Measurements from ENCODE around the gene TMEM187. TPM values are rescaled to one million over a fixed set of nuclear protein-coding genes. Genes with fewer than 3 reads are reported as not detected.

The TMEM187 gene
- total and polyA plus RNA-seq, 2 of the 4 experiments (the other 2 are of a cell fraction) = 3.4 to 6.2 TPM

DNA sequence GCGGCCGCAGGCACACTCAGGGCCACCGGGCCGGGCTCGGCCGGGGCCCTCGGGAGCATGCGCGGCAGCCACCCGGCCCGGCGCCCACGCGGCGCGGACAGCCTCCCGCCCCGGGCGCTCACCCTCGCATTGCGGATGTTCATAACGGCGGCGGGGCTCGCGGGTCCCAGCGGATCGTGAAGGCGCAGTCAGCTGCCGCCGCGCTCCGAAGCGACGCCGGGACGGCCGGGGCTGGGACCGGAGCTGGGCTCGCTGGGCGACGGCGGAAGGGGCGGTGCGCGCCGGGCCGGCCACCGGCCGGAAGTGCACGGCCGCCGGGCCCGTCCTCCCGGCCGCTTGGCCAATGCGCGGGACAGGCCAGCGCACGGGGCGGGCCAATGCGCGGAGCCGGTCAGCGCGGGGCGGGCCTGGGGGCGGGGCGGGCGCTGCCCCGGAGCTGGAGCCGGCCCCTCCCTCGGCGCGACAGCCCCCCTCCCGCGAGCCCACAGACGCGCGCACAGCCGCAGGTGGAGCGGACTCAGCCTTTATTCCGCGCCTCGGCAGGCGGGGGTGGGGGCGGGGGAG, 37.7 kb upstream of the TMEM187 start, which contains the start of gene NAA10:
Gene NAA10, minus strand, starts transcription at position 276 of the 564 bp plus-strand sequence. Its CDS starts 133 bp downstream, at position 143.
- ChIA-PET CTCF (interaction anchor here (1.2 kb wide), 1 partner anchor 12 kb away, joined by 7 read pairs; no protein-coding TSS in a partner anchor), POLR2A (ENCODE audit: unreplicated experiment) (no interaction called here)
- peak within 1 kb of the TSS in 1 of 2 experiments; percentile 24; a peak in 2 of 4 replicates for H4K8ac ChIP-seq (ENCODE audit: low read depth in 2 of 2, low read length in 2 of 2)
- peak within 1 kb of the TSS; percentile 82 for H2AK5ac ChIP-seq (ENCODE audit: low read depth, low read length)
- H3K14ac ChIP-seq (replicated peaks; ENCODE audit: low read depth, low read length) = peak within 1 kb of the TSS; percentile 87
- H3K36me3 ChIP-seq (ENCODE audit: control insufficient read depth, insufficient read depth, low read length) = peaks cover 21% of the 10 kb centered on the region
- H2BK15ac ChIP-seq (ENCODE audit: low read depth, low read length) = no peak within 1 kb of the TSS
- peaks cover 2% of the 10 kb centered on the region; the same call in 1 of the 2 replicates for H3K4me1 ChIP-seq (ENCODE audit: control insufficient read depth, insufficient read depth, low read length)
- BruUV-seq (replicated peaks) = no TSS peak
- 0 out of 2 replicates have a peak within 1 kb of the TSS, but pooled peaks have one; percentile 41 for H3K56ac ChIP-seq (ENCODE audit: extremely low read depth, insufficient read depth, low read length)
- 45% methylated on average over 20 of the region's 87 CpGs; no CpG with 5 or more reads in 1 of the 2 experiments for WGBS, 2 experiments (ENCODE audit: extremely low coverage in 2 of 2, insufficient read length in 1 of 2)
- TF ChIP-seq, protein P1, sequence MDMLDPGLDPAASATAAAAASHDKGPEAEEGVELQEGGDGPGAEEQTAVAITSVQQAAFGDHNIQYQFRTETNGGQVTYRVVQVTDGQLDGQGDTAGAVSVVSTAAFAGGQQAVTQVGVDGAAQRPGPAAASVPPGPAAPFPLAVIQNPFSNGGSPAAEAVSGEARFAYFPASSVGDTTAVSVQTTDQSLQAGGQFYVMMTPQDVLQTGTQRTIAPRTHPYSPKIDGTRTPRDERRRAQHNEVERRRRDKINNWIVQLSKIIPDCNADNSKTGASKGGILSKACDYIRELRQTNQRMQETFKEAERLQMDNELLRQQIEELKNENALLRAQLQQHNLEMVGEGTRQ (IDR thresholded peaks at IDR 0.05; ENCODE audit: low read depth, low read length) = no peak
- TF ChIP-seq, protein P2, sequence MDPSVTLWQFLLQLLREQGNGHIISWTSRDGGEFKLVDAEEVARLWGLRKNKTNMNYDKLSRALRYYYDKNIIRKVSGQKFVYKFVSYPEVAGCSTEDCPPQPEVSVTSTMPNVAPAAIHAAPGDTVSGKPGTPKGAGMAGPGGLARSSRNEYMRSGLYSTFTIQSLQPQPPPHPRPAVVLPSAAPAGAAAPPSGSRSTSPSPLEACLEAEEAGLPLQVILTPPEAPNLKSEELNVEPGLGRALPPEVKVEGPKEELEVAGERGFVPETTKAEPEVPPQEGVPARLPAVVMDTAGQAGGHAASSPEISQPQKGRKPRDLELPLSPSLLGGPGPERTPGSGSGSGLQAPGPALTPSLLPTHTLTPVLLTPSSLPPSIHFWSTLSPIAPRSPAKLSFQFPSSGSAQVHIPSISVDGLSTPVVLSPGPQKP (IDR thresholded peaks at IDR 0.05; ENCODE audit: borderline replicate concordance, low read depth, low read length) = no peak
- no peak for TF ChIP-seq FOS (IDR thresholded peaks at IDR 0.05; ENCODE audit: low read depth, low read length)
- TF ChIP-seq SMC3 (IDR thresholded peaks at IDR 0.05; ENCODE audit: low read depth, low read length) = no peak
- no peak for TF ChIP-seq CHD1 (IDR thresholded peaks at IDR 0.05; ENCODE audit: low read depth, low read length)
- no peak for TF ChIP-seq MAZ (IDR thresholded peaks at IDR 0.05; ENCODE audit: borderline replicate concordance, low read depth, low read length)
- TF ChIP-seq, protein P3, sequence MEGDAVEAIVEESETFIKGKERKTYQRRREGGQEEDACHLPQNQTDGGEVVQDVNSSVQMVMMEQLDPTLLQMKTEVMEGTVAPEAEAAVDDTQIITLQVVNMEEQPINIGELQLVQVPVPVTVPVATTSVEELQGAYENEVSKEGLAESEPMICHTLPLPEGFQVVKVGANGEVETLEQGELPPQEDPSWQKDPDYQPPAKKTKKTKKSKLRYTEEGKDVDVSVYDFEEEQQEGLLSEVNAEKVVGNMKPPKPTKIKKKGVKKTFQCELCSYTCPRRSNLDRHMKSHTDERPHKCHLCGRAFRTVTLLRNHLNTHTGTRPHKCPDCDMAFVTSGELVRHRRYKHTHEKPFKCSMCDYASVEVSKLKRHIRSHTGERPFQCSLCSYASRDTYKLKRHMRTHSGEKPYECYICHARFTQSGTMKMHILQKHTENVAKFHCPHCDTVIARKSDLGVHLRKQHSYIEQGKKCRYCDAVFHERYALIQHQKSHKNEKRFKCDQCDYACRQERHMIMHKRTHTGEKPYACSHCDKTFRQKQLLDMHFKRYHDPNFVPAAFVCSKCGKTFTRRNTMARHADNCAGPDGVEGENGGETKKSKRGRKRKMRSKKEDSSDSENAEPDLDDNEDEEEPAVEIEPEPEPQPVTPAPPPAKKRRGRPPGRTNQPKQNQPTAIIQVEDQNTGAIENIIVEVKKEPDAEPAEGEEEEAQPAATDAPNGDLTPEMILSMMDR (conservative IDR thresholded peaks at IDR 0.05; ENCODE audit: low read depth, low read length) = no peak
- 0 out of 2 replicates have a peak, but pooled peaks have one; percentile 44 for TF ChIP-seq POLR2A (IDR thresholded peaks at IDR 0.05; ENCODE audit: low read depth, low read length)
- TF ChIP-seq CEBPB (IDR thresholded peaks at IDR 0.05; ENCODE audit: low read depth, low read length) = no peak
- no peak for TF ChIP-seq RCOR1 (IDR thresholded peaks at IDR 0.05; ENCODE audit: insufficient replicate concordance, low read length)
- TF ChIP-seq RFX5 (IDR thresholded peaks at IDR 0.05; ENCODE audit: low read depth, low read length) = no peak
- TF ChIP-seq MXI1 (IDR thresholded peaks at IDR 0.05; ENCODE audit: borderline replicate concordance, low read depth, low read length) = peak; percentile 42; the same call in 1 of the 2 replicates
- dilution Hi-C loops (cut with HindIII; ENCODE audit: low sequenced_read_pairs, unreplicated experiment) = no loop called here
- peak within 1 kb of the TSS; percentile 46 for H3K27ac ChIP-seq (ENCODE audit: insufficient read depth, low read length)
- H2BK120ac ChIP-seq (ENCODE audit: low read depth, low read length) = no peak within 1 kb of the TSS
- H3K18ac ChIP-seq (ENCODE audit: low read depth, low read length) = no peak within 1 kb of the TSS
- H3K4me2 ChIP-seq (ENCODE audit: low read depth, low read length) = peak within 1 kb of the TSS; percentile 93
- DNase-seq (peak; percentile 63), ATAC-seq (ENCODE audit: low read depth) (peak; percentile 99)
- H3K9ac ChIP-seq (ENCODE audit: low read depth, low read length) = peak within 1 kb of the TSS; percentile 79
- H3K27me3 ChIP-seq (ENCODE audit: control insufficient read depth, insufficient read depth, low read length) = peaks cover 2% of the 10 kb centered on the region; the same call in 1 of the 2 replicates
- in situ Hi-C loops (cut with MboI; ENCODE audit: low sequenced_read_pairs) = no loop called here
- H3K23ac ChIP-seq (ENCODE audit: low read depth, low read length) = peak within 1 kb of the TSS; percentile 78
- H3K9me1 ChIP-seq (ENCODE audit: insufficient read depth, low read length) = no peaks in the 10 kb centered on the region
- no peak within 1 kb of the TSS for H2BK20ac ChIP-seq (ENCODE audit: low read depth, low read length)
- H3K79me1 ChIP-seq (ENCODE audit: low read depth in 1 of 2, low read length in 2 of 2) = peaks cover 4 to 9% of the 10 kb centered on the region in 2 experiments; a peak in 2 of 4 replicates
- peak within 1 kb of the TSS; percentile 96 for H2AK9ac ChIP-seq (replicated peaks; ENCODE audit: low read depth, low read length, poor library complexity)
- H4K20me1 ChIP-seq (ENCODE audit: insufficient read depth, low read length) = peaks cover 20% of the 10 kb centered on the region
- H4K5ac ChIP-seq (ENCODE audit: low read depth, low read length) = no peak within 1 kb of the TSS
- H2BK5ac ChIP-seq (ENCODE audit: low read depth, low read length, poor library complexity, severe bottlenecking) = peak within 1 kb of the TSS; percentile 77
- peak within 1 kb of the TSS; percentile 93 for H2AFZ ChIP-seq (replicated peaks; ENCODE audit: low read length, poor library complexity)
- H3K9me3 ChIP-seq (ENCODE audit: control insufficient read depth, insufficient read depth, low read length) = no peaks in the 10 kb centered on the region
- no peak within 1 kb of the TSS; the same call in 1 of the 2 replicates for H4K91ac ChIP-seq (ENCODE audit: insufficient read depth, low read depth, low read length)
- H3K4ac ChIP-seq (ENCODE audit: low read depth, low read length) = peak within 1 kb of the TSS; percentile 83
- intact Hi-C loops (cut with micrococcal nuclease) = no loop called here
- peak within 1 kb of the TSS; percentile 97 for H3K4me3 ChIP-seq (ENCODE audit: insufficient read depth, low read depth, low read length)

Measured in IMR-90 (cell line).